Measurements from ENCODE around the gene C1QTNF1.

C1QTNF1 gene

GRCh38 chr17:79079421-79080200 lies 55.6 kb downstream of the C1QTNF1 start:
- DNase-seq (ENCODE audit: low read depth, low spot score), result no peak

DNA sequence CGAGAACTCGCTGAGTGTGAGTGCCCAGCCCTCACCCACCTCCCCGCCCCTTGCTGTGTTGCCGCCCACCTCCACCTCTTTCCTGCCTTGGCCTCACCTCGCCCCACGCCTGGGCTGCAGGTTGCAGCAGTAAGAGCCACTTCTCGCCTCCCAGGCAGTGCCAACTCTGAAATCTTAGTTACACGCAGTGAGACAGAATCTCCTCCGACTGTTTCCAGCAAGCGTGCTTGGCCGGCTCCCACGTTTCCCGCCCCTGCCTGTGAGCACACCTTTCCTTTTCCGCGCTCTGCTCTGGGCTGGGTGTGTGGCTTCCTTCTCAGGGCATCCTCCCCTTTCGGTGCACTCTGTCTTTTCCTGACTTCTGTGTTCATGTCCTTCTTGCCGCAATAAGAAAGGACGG lies 56.4 kb downstream of the C1QTNF1 start:
- DNase-seq (ENCODE audit: low read depth, low spot score), result no peak

DNA sequence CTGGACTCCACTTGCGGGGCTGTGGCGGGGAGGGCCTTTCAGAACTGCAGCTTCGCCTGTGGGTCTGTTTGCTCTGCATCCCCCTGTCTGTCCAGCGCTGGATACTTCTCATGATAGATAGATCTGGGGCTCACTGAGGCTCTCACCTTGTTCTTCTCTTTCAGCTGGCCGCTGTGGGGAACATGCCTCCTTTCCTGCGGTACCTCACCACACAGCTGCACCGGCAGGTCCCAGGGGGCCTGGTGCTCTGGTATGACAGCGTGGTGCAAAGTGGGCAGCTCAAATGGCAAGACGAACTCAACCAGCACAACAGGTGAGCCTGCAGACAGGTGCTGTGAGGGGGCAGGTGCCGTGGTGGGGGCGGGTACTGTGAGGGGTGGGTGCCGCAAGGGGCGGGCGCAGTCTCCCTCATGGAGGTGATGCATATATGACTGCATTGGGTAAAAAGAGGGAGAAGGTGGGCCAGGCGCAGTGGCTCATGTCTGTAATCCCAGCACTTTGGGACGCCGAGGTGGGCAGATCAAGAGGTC lies 56.9 kb downstream of the C1QTNF1 start:
- DNase-seq (ENCODE audit: low read depth, low spot score), result no peak

GRCh38 chr17:79081571-79082276 lies 57.8 kb downstream of the C1QTNF1 start:
- no peak for DNase-seq (ENCODE audit: low read depth, low spot score)

DNA sequence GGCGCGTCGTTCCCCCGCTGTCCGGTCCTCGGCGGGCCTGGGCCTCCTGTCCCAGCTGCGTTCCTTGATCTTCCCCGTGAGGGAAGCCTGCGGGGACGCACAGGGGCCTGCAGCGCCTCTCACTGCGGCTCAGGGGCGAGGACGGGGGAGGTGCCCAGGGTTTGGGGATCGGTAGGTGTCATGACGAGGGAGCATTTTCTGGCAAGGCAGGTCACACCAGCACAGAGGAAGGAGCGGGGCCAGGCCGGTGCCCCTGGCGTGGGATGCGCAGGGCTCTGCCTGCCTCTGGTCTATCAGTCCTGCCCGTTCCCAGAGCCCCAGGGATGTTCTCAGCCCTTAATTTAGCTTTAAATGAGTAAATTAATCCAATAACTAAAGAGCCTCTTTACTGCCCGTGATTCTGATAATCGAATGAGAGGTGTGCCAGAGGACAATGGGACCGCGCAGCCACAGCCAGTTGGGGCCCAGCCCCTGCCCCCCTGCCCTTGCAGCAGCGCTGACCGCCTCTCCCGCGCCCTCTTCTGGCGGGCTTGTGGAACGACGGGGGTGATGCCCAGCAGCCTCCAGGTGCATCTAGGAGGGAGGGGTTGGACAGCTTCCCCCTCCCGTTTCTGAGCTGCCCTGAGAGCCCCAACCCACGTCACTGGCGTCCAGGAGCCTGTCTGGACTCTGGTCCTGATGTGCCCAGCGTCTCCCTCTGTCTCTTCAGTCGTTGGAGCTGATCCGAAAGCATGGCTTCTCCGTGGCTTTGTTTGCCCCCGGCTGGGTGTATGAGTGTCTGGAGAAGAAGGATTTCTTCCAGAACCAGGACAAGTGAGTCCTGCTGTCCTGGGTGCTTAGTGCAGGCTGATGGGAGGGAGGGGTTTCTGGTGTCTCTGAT lies 58.6 kb downstream of the C1QTNF1 start:
- DNase-seq (ENCODE audit: low read depth, low spot score), result peak; percentile 18

DNA sequence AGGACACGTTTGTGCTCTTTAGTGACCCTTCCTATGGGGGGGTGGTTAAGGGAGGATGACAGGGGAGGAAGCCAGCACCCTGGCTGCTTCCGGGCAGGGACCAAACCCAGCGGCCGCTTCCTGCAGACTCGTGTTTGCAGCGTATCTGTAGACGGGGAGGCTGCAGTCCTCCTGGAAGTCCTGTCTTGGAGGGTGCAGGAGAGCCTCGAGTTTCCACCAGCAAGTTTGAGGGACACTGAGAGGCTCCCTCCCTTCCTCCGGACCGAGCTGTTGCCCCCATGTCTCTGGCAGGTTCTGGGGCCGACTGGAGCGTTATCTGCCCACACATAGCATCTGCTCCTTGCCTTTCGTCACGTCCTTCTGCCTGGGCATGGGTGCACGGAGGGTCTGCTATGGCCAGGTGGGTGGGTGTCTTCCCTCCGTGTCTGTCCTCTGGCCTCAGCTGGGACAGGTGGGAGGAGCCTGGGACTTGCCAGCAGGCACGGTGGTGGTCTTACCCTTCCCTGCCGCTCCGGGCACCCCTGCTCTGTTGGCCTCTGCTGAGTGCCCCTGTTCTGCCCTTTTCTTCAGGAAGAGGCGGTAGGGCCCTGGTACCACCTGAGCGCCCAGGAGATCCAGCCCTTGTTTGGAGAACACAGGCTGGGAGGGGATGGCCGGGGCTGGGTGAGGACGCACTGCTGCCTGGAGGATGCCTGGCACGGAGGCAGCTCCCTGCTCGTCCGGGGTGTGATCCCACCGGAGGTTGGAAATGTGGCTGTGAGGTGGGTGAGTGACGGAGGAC lies 59.4 kb downstream of the C1QTNF1 start:
- no peak for DNase-seq (ENCODE audit: low read depth, low spot score)

- DNase-seq (ENCODE audit: low read depth, low spot score), result no peak
These were observed 60.6 kb downstream of the C1QTNF1 start for GRCh38 chr17:79084291-79085153.

GRCh38 chr17:79085154-79085920 lies 61.4 kb downstream of the C1QTNF1 start:
- DNase-seq (ENCODE audit: low read depth, low spot score), result no peak

GRCh38 chr17:79085921-79086551 lies 62.1 kb downstream of the C1QTNF1 start:
- no peak for DNase-seq (ENCODE audit: low read depth, low spot score)

- no peak for DNase-seq (ENCODE audit: low read depth, low spot score)
These were observed 62.8 kb downstream of the C1QTNF1 start for GRCh38 chr17:79086609-79087427.

GRCh38 chr17:79087428-79088143 lies 63.6 kb downstream of the C1QTNF1 start:
- peak; percentile 57 for DNase-seq (ENCODE audit: low read depth, low spot score)

- DNase-seq (ENCODE audit: low read depth, low spot score), result no peak
These were observed 64.5 kb downstream of the C1QTNF1 start for GRCh38 chr17:79088247-79088996.

- no peak for DNase-seq (ENCODE audit: low read depth, low spot score)
These were observed 65.0 kb downstream of the C1QTNF1 start for GRCh38 chr17:79088997-79089328.

- DNase-seq (ENCODE audit: low read depth, low spot score), result no peak
These were observed 65.9 kb downstream of the C1QTNF1 start for GRCh38 chr17:79089720-79090442.

GRCh38 chr17:79090443-79091225 lies 66.7 kb downstream of the C1QTNF1 start:
- DNase-seq (ENCODE audit: low read depth, low spot score), result no peak

Measured in activated CD4-positive, CD25-positive, alpha-beta regulatory T cell treated with anti-CD3 and anti-CD28 coated beads, Interleukin-2, amount 50 U/mL, for 16 hours (primary cell).